Measurements from ENCODE around the gene NR2E1. TPM values are rescaled to one million over a fixed set of nuclear protein-coding genes. Genes with fewer than 3 reads are reported as not detected.

Gene NR2E1
- total and polyA plus RNA-seq, 10 of the 15 experiments (the other 5 are each of a cell fraction or from before 2014, with no cell fraction given): not detected

DNA sequence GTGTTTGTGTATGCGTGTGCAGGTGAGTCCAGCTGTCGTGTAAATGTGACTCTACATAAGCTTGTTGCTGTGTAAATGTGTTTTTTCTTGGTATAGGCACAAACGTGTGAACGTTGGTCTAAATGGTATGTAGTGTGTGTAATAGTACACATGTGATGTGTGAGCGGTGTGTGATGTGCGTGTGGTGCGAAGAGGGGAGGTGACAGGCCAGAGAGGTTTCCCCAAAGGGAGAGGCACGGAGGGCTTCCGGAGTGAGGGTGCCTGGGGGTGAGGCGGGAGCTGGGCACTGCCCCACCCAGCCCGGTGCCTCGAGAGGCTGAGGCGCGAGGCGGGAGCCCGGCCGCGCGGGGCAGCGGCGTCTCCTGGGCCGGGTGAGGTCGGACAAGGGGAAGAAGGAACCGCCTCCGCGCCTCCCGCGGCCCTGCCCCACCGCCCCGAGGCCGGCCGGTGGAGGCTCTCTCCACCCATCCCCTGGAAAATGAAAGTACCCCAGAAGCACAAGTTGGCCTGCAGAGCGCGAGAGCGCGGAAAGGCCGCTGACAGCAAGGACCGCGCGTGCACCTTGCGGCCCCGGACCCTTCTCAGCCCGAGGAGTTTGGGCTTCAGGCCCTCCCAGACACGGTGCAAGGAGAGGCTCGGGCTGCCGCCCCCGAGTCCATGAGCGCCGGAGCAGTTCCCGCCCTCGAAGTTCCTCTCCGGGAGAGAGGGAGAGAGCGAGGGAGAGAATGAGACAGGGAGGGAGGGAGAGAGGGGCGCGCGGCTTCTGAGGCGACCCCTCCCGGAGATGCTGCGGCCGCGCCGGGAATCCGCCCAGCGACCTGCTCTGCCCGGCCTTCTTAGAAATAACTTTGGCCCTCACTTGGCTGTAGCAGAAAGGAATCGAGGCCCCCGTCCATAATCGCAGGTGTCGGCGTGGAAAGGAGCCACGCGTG lies 48.1 kb upstream of the NR2E1 start:
- Histone ChIP-seq H4K20me1 (ENCODE audit: control insufficient read depth, insufficient read depth) (no peaks in the 10 kb centered on the region), H3K36me3 (ENCODE audit: control insufficient read depth in 2 of 2, insufficient read depth in 2 of 2, low read length in 1 of 2) (no peaks in the 10 kb centered on the region), H3K9ac (ENCODE audit: control insufficient read depth, insufficient read depth, low read length) (0 out of 2 replicates have a peak overlapping the region, but pooled peaks have one; percentile 15), H3K4me2 (ENCODE audit: control insufficient read depth, insufficient read depth) (peak overlapping the region; percentile 92), H3K27me3 (replicated peaks in 1 of 2; ENCODE audit: control insufficient read depth in 2 of 2, insufficient read depth in 2 of 2, low read length in 1 of 2) (peaks cover 33 to 50% of the 10 kb centered on the region in 2 experiments), H2AFZ (ENCODE audit: control insufficient read depth, low read depth, low read length) (peak overlapping the region; percentile 24; the same call in 1 of the 2 replicates), H3K9me3 (replicated peaks; ENCODE audit: control insufficient read depth, insufficient read depth, low read length) (no peaks in the 10 kb centered on the region), H3K4me1 (ENCODE audit: control insufficient read depth, insufficient read depth, low read length) (peaks cover 4% of the 10 kb centered on the region; the same call in 1 of the 2 replicates), H3K27ac (ENCODE audit: control insufficient read depth, insufficient read depth) (no peak overlapping the region), H3K4me3 (peak overlapping the region; percentile 84), H3K79me2 (ENCODE audit: control insufficient read depth, insufficient read depth, low read length) (no peaks in the 10 kb centered on the region)
- TF ChIP-seq TARDBP (IDR thresholded peaks at IDR 0.05; ENCODE audit: borderline replicate concordance) (no peak), SUZ12 (IDR thresholded peaks at IDR 0.05; ENCODE audit: unreplicated experiment) (peak; percentile 50)
- ATAC-seq (peak; percentile 79), FAIRE-seq (no peak), DNase-seq (ENCODE audit: low read depth, low spot score) (no peak)
- ChIA-PET SMC1A (ENCODE audit: uncharacterized antibody, unreplicated experiment) (no interaction called here), POLR2A (interaction anchor here (0.6 kb wide), 1 partner anchor 1296 kb away, joined by 4 read pairs; no protein-coding TSS in a partner anchor), CTCF (interaction anchor here (1.1 kb wide), 1 partner anchor 375 kb away, joined by 5 read pairs; no protein-coding TSS in a partner anchor), RAD21 (ENCODE audit: unreplicated experiment) (no interaction called here)
- BruUV-seq (replicated peaks): no TSS peak
- whole genome bisulfite sequencing (ENCODE audit: insufficient coverage, insufficient replicate concordance, low lambda C conversion rate, missing lambda C conversion rate): 4% methylated on average over 72 of the region's 72 CpGs
- in situ Hi-C loops (cut with MboI) (loop anchor here (5.0 to 10.0 kb wide), 2 partner anchors 375 to 407 kb away; no protein-coding TSS in a partner anchor), intact Hi-C loops (cut with micrococcal nuclease; ENCODE audit: unreplicated experiment) (no loop called here)

DNA sequence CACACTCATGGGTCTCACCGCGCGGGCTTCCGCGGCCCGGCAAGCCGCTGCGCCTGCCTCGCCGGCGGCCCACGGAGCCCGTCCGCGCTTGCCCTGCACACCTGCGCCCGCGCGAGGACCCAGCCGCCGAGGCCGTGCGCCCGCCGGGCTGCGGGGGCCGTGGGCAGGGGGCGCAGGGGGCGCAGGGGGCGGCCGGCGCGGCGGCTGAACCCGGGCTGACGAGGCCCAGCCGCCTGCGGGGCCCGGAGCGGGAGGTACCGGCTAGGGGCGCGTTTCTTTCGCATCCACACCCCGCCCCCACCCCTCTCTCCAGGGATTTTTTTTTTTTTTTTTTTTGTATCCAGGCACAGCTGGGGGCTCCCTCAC lies 47.5 kb upstream of the NR2E1 start:
- FAIRE-seq: no peak
- no peak overlapping the region for H3K9ac ChIP-seq (ENCODE audit: control insufficient read depth, insufficient read depth, low read length)

More for the DNA sequence above, 47.5 kb upstream of the NR2E1 start:
- peaks cover 4% of the 10 kb centered on the region; the same call in 1 of the 2 replicates for H3K4me1 ChIP-seq (ENCODE audit: control insufficient read depth, insufficient read depth, low read length)
- no peak overlapping the region for H3K27ac ChIP-seq (ENCODE audit: control insufficient read depth, insufficient read depth)
- peak; percentile 7; the same call in 2 of the 3 replicates for ATAC-seq
- peaks cover 37 to 47% of the 10 kb centered on the region in 2 experiments for H3K27me3 ChIP-seq (replicated peaks in 1 of 2; ENCODE audit: control insufficient read depth in 2 of 2, insufficient read depth in 2 of 2, low read length in 1 of 2)
- intact Hi-C loops (cut with micrococcal nuclease; ENCODE audit: unreplicated experiment): no loop called here
- WGBS (ENCODE audit: insufficient coverage, insufficient replicate concordance, low lambda C conversion rate, missing lambda C conversion rate): 2% methylated on average over 12 of the region's 45 CpGs
- ChIA-PET SMC1A (ENCODE audit: uncharacterized antibody, unreplicated experiment) (no interaction called here), CTCF (no interaction called here), RAD21 (ENCODE audit: unreplicated experiment) (no interaction called here), POLR2A (interaction anchor here (0.8 kb wide), 1 partner anchor 1802 kb away, joined by 6 read pairs; no protein-coding TSS in a partner anchor)
- no peaks in the 10 kb centered on the region for H4K20me1 ChIP-seq (ENCODE audit: control insufficient read depth, insufficient read depth)
- H3K4me2 ChIP-seq (ENCODE audit: control insufficient read depth, insufficient read depth): peak overlapping the region; percentile 92
- BruUV-seq (replicated peaks): no TSS peak
- no peaks in the 10 kb centered on the region for H3K79me2 ChIP-seq (ENCODE audit: control insufficient read depth, insufficient read depth, low read length)
- H3K9me3 ChIP-seq (replicated peaks; ENCODE audit: control insufficient read depth, insufficient read depth, low read length): no peaks in the 10 kb centered on the region
- H3K4me3 ChIP-seq: peak overlapping the region; percentile 84; the same call in 1 of the 2 replicates
- DNase-seq (ENCODE audit: low read depth, low spot score): no peak
- TF ChIP-seq TCF7 (IDR thresholded peaks at IDR 0.05; ENCODE audit: borderline replicate concordance): no peak
- no peak for TF ChIP-seq MXI1 (IDR thresholded peaks at IDR 0.05; ENCODE audit: low read depth, low read length)
- TF ChIP-seq CHD4 (IDR thresholded peaks at IDR 0.05): no peak
- no peak for TF ChIP-seq ZNF217 (IDR thresholded peaks at IDR 0.05)
- TF ChIP-seq MAX (IDR thresholded peaks at IDR 0.05; ENCODE audit: low read depth, low read length): no peak
- no peak for TF ChIP-seq TCF3 (IDR thresholded peaks at IDR 0.05; ENCODE audit: borderline replicate concordance, insufficient read depth, low read depth, low read length)
- TF ChIP-seq NR2F1 (conservative IDR thresholded peaks at IDR 0.05): no peak
- TF ChIP-seq RB1 (IDR thresholded peaks at IDR 0.05; ENCODE audit: borderline replicate concordance): no peak
- no peak for TF ChIP-seq STAT1 (conservative IDR thresholded peaks at IDR 0.05)
- no peak for TF ChIP-seq EED (IDR thresholded peaks at IDR 0.05; ENCODE audit: low read depth)
- no peak overlapping the region for H2AFZ ChIP-seq (ENCODE audit: control insufficient read depth, low read depth, low read length)
- H3K36me3 ChIP-seq (ENCODE audit: control insufficient read depth in 2 of 2, insufficient read depth in 2 of 2, low read length in 1 of 2): no peaks in the 10 kb centered on the region
- in situ Hi-C loops (cut with MboI): loop anchor here (5.0 to 10.0 kb wide), 2 partner anchors 374 to 406 kb away; no protein-coding TSS in a partner anchor

Data from GM12878 (cell line).